ENCODE results near the gene SIX6.

SIX6 gene

GRCh38 chr14:60544659-60545058, 35.7 kb downstream of the SIX6 start:
- TF ChIP-seq CTCF (IDR thresholded peaks at IDR 0.05; ENCODE audit: low read depth, low read length, missing control alignments): no peak
- no peak overlapping the region for H3K4me3 ChIP-seq (replicated peaks; ENCODE audit: low read depth, low read length)
- no peak for DNase-seq (ENCODE audit: extremely low read depth, low read depth)

GRCh38 chr14:60553808-60554207, 44.9 kb downstream of the SIX6 start:
- TF ChIP-seq CTCF (IDR thresholded peaks at IDR 0.05; ENCODE audit: low read depth, low read length, missing control alignments): no peak
- H3K4me3 ChIP-seq (replicated peaks; ENCODE audit: low read depth, low read length): no peak overlapping the region
- no peak for DNase-seq (ENCODE audit: extremely low read depth, low read depth)

GRCh38 chr14:60561845-60562746, 53.1 kb downstream of the SIX6 start:
- no peak overlapping the region for H3K4me3 ChIP-seq (replicated peaks; ENCODE audit: low read depth, low read length)
- TF ChIP-seq CTCF (IDR thresholded peaks at IDR 0.05; ENCODE audit: low read depth, low read length, missing control alignments): peak; percentile 59
- peak; percentile 52 for DNase-seq (ENCODE audit: extremely low read depth, low read depth)

All from HFF-Myc (cell line).